AG09319 (cell line): ENCODE measurements around the gene CGB3.
"Not testable (repeated sequence)": the region's sequence is repeated elsewhere in the genome, so short reads cannot be mapped to it uniquely, and the experiment has no call there.

Experiments
- DNase-seq: peaks from one replicate; pipeline ENCODE4 v3.0.0-alpha.2; 2010; ENCODE audit warnings: low read depth; ENCODE audit errors: extremely low read depth
- TF ChIP-seq, protein P1 (sequence below): IDR thresholded peaks from 2 replicates; pipeline ENCODE4 v1.5.1; 2011; ENCODE audit warnings: low read depth, mild to moderate bottlenecking, inconsistent platforms, low read length, moderate library complexity

CGB3 gene

DNA sequence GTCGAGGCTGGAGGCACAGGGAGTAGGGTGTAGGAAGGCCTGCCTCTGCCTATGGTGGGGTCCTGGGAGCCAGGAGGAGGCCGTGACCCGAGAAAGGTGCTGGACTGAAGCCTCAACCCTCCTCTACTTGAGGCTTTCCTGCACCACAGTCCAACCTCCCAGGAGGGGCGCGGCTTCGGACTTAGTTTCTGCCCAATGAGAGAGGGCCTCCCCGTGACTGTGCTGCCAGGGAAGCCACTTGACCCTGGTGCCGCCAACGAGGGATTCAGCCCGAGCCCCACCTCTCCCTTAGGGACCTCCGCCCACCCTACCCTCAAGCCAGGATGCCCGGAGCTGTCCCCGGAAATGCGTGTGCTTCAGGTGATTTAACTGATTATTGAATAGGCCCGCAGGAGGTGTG lies at the start of gene CGB3:
Gene CGB3, minus strand, starts transcription at position 101 of the 400 bp plus-strand sequence. CDS start 362 bp downstream, outside the sequence.
- not testable (repeated sequence) for DNase-seq

DNA sequence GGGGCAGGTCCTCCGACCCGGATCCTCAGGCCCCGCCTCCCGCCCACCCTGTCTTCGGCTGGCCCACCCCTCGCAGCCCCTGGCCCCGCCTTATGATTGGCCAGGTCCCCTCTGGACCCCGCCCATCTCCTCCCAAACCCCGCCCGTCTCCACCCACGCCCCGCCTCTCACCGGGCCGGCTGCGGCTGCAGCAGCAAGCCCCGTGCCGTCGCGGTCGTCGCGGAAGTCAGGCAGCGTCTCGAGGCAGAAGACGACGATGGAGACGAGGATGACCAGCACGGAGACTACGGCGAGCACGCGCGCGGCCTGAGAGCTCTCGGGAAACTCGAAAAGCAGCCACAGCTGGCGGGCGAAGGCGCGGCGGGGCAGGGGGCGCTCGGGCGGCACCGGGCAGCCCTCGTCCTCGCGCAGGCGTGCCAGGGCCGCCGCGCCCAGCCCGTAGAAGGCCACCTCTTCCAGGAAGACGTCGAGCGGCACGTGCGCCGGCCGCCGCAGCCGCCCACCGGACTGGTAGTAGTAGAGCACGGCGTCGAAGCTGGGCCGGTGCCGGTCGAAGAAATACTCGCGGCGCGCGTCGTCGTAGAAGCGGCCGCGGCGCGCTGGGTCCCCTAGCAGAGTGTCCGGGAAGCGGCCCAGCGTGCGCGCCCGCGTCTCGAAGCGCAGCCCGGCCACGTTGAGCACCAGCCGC lies 47.9 kb upstream of the CGB3 start:
- DNase-seq, result no peak
- TF ChIP-seq, protein P1, sequence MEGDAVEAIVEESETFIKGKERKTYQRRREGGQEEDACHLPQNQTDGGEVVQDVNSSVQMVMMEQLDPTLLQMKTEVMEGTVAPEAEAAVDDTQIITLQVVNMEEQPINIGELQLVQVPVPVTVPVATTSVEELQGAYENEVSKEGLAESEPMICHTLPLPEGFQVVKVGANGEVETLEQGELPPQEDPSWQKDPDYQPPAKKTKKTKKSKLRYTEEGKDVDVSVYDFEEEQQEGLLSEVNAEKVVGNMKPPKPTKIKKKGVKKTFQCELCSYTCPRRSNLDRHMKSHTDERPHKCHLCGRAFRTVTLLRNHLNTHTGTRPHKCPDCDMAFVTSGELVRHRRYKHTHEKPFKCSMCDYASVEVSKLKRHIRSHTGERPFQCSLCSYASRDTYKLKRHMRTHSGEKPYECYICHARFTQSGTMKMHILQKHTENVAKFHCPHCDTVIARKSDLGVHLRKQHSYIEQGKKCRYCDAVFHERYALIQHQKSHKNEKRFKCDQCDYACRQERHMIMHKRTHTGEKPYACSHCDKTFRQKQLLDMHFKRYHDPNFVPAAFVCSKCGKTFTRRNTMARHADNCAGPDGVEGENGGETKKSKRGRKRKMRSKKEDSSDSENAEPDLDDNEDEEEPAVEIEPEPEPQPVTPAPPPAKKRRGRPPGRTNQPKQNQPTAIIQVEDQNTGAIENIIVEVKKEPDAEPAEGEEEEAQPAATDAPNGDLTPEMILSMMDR, result no peak

DNA sequence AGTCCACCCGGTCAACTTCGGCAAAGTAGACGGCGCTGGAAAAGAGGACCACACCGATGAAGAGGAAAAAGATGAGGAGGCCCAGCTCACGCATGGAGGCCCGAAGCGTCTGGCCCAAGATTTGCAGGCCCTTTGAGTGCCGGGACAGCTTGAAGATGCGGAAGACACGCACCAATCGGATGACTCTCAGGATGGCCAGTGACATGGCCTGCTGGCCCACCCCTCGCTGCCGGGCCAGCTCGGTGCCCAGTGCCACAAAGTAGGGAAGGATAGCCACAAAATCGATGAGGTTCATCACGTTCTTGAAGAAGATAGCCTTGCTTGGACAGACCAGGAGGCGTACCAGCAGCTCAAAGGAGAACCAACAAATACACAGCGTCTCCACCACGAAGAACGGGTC lies 46.3 kb upstream of the CGB3 start:
- TF ChIP-seq, protein P1, result no peak
- no peak for DNase-seq

DNA sequence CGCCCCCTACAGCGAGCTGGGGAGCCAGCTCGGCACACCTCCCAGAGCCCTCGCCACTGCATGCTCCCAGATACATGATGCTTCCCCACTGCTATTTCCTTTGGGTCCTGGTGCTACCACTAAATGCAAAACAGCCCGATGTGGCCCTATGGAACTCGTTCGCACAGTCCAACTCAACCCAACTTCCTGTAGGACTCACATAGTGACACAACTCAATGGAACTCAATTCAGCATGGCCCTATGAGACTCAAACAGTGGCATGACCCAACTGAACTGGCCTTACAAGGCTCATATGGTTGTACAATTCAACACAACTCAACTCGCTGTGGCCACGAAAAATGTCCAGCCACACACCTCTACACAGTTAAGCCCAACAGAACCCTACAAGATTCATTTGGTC lies 44.9 kb upstream of the CGB3 start:
- TF ChIP-seq, protein P1, result no peak
- DNase-seq, result no peak

DNA sequence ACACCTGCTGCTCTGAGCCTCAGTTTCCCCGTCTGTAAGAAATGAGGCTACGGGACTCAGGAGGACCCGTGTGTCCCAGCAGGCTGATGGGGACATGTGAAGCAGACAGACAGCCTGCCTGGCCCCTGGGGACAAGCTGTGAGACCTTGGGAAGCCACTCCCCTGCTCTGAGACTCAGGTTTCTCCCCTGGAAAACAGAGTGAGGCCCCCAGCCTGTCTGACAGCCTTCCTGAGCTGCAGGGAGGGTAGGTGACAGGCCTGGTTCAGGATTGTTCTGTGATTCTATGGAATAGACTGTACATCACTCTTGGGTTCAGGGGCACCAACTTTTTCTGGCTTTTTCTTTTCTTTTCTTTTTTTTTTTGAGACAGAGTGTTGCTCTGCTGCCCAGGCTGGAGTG lies 43.4 kb upstream of the CGB3 start:
- DNase-seq, result no peak
- TF ChIP-seq, protein P1, result no peak

DNA sequence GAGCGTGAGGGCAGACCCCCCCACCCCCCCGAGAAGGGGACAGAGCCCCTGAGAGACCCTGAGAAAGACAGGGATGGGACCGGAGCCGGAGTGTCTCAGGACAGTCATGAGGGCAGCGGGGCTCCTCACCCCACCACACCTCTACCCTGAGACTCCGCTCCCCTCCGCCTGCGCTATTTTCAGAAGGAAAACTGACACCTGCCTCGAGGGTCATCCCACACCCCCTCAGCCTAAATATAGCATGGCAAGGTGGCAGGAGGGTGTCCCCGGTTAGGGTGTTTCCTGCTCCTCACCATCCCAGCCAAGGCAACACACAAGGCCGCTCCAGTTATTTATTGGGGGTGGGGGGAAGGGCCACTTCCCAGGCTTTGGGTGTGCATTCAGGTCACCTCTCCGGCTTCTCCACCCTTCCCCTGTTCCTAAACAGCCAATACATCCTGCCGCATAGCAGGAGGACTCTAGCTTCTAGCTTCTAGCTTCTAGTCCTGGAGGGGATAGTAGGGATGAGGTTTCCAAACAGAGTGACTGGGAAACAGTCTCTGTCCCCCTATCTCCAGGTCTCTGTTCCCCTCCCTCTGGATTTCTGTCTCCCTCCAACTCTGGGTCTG lies 41.9 kb upstream of the CGB3 start:
- TF ChIP-seq, protein P1, result no peak
- DNase-seq, result no peak

DNA sequence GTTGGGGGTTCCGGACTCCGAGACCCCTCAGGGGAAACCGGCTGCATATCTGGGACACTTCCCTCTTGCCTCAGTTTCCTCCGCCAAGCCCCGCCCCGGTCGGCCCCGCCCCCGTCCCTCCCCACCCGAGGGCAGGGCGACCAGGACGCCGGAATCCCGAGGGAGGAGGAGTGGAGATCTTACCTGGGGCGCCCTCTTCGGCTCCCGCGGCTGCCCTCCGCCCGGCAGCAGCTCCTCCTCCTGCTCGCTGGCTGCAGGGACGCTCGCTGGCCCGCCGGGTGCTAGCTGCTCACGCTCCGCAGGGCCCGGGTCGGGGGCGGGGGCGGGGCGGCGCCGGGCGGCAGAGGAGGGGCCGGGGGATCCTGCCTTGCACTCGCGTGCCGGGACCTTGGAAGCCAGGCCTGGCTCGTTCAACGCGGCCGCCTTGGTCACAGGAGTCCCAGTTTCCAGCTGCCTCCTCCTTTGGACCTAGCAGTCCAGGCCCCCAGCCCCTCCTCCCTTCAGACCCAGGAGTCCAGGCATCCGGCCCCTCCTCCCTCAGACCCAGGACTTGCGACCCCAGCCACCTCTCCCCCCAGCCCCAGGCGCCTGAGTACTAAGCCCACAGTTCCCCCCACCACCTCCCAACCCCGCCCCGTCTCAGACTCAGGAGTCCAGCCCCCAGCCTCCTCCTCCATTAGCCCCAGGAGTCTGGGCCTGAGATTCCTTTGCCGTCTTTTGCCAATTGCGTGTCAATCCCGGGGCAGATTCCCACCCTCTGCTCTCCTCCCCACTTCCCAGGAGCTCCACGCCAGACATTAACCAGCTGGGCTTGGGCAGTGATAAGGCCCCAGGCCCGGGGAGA lies 40.9 kb upstream of the CGB3 start, which contains the start of gene NTF4:
Gene NTF4, minus strand, starts transcription at position 51 of the 844 bp plus-strand sequence. CDS start 2,821 bp downstream, outside the sequence.
- TF ChIP-seq, protein P1, result no peak
- no peak for DNase-seq
